ENCODE results near the gene RENBP.

RENBP gene

GRCh38 chrX:153953342-153953830, 8.9 kb upstream of the RENBP start:
- DNase-seq, result peak; percentile 92

- DNase-seq, result no peak
Observed at GRCh38 chrX:153952373-153953026, 8.1 kb upstream of the RENBP start.

- DNase-seq, result no peak
Observed at GRCh38 chrX:153951683-153952372, 7.4 kb upstream of the RENBP start.

GRCh38 chrX:153950127-153950526, 5.7 kb upstream of the RENBP start:
- no peak for DNase-seq

DNA sequence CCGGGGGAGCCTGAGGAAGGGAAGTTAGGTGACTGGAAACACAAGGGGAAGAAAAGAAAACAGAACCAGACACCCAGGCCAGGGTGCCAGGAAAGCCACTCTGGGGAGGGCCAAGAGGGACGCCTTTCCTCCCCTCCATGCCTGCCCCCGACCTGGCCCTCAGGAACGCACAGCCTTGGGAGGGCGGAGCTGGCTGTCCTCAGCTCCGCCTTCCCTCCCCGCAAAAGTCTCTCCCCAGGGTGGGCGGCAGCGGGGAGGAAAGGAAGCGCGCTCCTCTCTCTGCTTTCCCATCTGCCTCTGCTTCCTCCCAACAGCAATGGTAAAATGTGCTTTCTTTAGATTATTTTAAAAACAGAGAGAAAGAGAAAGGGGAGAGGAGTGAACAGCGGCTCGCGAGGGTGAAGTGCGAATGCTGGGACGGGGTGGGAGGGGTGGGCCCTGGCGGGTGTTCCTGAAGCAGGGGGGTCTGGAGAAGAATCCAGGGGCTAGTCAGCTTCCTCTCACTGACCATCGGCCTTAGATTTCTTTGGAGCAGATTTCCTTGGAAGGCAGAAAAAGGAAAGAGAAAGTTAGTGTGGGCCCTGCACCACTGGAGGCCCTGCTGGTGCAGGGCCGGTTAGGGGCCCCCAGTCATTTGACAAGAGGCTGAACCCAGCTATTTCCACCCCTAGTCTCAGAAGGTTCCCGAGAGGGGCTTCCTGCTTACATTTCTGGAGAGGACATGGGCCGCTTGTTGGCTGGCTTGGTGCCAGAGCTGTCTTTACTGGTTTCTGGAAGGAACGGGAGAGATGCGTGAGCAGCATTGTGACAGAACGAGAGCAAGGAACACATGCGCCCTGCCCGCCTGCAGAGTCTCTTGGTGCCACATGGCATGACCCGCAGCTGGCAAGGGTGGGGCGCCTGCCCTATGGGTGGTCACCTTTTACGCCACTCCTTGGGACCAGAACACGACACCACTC, 4.7 kb upstream of the RENBP start:
- no peak for DNase-seq

DNA sequence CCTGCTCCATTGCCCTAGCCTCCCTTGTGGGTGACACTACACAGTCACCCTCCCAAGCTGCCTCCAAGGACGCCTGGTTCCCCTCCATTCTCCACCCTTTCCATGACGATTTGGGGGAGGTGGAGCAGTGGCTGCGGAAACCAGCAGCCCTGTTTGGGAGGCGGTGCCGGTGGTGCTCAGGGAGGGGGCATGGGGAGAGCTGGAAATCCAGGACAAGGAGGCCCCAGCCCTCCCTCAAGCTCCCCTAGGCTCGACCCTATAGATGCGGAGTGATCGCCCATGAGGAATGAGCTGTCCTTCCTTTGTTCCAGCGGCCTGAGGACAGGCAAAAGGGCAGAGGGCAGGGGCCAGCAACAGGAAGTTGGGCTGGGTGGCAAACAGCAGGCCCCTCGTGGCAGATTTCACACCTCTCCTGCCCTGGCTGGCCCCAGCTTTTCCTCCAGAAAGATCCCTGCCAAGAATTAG, 3.6 kb upstream of the RENBP start:
- DNase-seq, result no peak

GRCh38 chrX:153947009-153947769, 2.7 kb upstream of the RENBP start:
- DNase-seq, result peak; percentile 86

DNA sequence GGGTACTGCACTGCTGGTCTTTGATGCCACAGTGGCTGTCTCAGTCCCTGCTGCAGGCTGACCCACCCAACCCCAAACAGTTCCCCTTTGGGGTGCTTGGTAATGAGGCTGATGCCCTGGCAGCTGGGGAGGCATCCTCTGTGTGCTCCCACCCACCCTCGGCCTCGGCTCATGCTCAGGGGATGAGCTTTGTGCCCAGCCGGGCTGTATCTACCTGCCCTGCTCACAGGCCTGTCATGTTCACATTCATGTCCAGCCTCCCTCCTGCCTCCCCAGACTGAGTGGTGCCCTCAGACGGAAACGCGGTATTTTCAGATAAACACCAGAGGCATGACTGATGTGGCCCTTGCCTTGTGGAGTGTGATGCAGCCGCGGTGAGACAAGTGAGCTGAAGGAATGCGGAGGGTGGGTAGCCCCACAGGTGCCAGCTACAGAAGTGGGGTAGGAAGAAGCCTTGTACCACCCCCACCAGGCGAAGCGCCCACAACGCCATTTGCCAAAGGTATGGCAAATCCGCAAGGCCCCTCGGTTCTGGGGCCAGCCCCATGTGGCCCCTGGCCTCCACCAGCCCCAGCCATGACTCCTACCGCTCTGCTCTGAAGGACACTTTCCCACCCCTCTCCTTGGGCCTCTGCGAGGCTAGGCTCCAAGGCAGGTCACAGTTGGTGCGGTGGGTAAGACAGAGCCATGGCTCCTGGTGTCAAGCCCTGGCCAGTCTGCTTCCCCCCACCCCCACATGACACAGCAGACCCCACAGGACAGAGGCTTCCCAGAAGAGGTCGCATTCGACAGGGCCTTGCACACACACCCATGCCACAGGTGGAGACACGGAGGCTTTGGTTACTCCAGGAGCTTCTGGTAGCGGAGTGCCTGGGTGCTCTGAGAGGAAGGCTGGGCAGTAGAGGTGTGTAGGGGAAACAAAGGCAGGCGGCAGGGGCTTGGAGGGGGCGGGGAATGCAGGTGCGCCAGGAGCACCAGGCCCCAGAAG, 1.8 kb upstream of the RENBP start:
- DNase-seq, result no peak

- no peak for DNase-seq
Observed at GRCh38 chrX:153944800-153945150, 332 bp upstream of the RENBP start.

GRCh38 chrX:153941336-153942252, 2.8 kb downstream of the RENBP start:
- no peak for DNase-seq

- no peak for DNase-seq
Observed at GRCh38 chrX:153939573-153939972, 4.9 kb downstream of the RENBP start.

GRCh38 chrX:153938226-153938786, 6.1 kb downstream of the RENBP start:
- DNase-seq, result no peak

GRCh38 chrX:153937056-153937455, 7.4 kb downstream of the RENBP start:
- no peak for DNase-seq

GRCh38 chrX:153935326-153935851, 9.1 kb downstream of the RENBP start:
- DNase-seq, result no peak

GRCh38 chrX:153934762-153935325, 9.6 kb downstream of the RENBP start, which contains the start of gene NAA10:
Gene NAA10, minus strand, starts transcription at chrX:153935037. Its CDS starts 133 bp downstream, at chrX:153934904.
- peak; percentile 98 for DNase-seq

DNA sequence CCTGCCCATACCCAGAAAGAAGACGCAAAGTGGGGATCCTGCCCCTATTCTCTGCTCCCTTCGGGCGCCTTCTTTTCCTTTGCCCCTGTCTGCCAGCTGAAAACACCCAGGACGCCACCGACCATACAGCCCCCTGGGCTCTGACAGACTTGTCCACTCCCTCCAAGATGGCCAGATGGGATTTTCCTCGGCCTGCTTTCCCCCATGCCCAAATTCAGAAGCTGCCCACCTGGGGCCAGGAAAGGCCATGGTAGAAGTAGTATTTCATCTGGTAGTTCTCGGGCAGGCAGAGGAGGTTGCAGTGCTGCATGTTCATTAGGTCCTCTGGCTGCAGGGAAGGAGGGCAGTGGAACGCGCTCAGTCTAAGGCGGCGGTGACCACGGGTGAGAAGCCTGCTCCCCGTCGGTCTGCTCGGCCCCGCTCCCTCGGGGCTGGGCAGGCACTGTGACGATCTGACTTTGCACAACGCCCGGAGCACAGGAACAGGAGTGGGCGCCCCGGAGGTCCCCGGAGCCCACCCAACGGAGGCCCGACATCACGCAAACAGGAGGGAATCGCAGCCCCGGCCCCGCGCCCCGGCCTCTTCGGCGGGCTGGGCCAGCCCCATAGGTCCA, 10.2 kb downstream of the RENBP start:
- DNase-seq, result no peak

GRCh38 chrX:153933748-153934147, 10.7 kb downstream of the RENBP start:
- no peak for DNase-seq

DNA sequence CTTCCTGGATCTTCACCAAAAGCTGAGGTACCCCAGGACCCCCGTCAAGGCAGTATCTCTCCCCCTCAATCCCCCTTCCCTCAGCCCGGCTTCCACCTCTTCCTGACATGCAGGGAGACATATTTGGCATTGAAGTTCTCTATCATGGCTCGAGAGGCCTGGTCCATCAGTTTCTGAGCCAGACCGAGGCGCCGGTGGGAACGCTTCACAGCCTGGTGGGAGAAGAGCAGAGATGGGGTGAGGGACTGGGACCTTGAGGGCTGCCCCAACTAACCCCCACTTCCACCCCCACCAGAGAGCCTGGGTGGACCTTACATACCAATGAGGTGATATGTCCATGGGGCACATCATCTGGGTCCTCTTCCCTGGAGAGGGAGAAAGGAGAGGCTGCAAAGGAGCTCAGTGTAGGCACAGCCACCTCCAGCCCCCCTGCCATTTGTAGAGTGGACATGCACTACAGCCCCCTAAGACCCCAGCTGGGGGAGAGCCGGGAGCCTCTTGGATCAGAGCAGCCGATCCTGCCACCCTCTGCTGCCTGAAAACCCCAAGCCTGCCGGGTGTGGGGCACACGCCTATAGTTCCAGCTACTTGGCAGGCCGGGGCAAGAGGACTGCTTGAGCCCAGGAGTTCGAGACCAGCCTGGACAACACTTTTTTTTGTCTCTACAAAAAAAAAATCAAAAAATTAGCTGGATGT, 12.1 kb downstream of the RENBP start:
- DNase-seq, result no peak
